Measurements from ENCODE around the gene SYS1. TPM values are rescaled to one million over a fixed set of nuclear protein-coding genes. Genes with fewer than 3 reads are reported as not detected.

SYS1 gene
- polyA plus RNA-seq, 12 donors = 13.7 to 24.6 (median 15.6) TPM; not detected in 1

- DNase-seq = no peak
Observed at GRCh38 chr20:45353746-45354145, 9.2 kb upstream of the SYS1 start.

DNA sequence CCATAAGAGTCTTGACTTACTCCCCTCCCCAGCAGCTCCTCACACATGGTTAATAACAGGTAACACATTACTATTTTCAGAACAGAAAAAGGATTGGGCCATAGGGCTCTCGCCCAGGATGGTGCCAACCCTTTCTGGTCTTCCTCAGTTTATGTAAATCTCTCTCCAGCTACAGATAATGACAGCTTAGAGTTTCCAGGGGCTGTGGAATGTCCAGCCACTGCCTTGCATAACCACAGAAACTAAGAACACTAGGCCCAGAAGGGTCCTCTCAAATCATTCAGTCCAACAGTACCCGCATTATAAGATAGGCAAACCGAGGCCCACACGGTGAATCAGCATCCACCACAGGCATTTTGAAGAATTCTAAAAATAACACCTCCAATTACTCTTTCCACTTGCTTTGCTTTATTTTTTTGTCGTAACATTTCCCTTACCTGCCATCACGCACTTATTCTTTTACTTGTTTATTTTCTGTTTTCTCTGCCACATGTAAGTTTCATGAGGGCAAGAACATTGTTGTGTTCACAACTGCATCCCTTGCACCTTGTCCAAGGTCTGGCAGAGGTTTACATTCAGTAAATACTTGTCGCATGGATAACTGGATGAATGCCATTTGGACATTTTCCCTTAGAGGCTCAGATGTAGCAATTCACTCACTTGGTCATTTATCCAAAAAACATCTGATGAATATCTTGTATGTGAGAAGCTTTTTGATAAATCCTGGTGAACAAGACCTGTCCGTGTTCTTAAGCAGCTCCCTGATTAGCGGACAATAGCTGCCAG is 8.3 kb upstream of the SYS1 start:
- DNase-seq = no peak

- no peak for DNase-seq
Observed at GRCh38 chr20:45355209-45356084, 7.5 kb upstream of the SYS1 start.

GRCh38 chr20:45358282-45359068 is 4.5 kb upstream of the SYS1 start:
- no peak for DNase-seq

- no peak for DNase-seq
Observed at GRCh38 chr20:45359069-45359405, 3.9 kb upstream of the SYS1 start.

GRCh38 chr20:45359406-45360148 is 3.4 kb upstream of the SYS1 start:
- no peak for DNase-seq

DNA sequence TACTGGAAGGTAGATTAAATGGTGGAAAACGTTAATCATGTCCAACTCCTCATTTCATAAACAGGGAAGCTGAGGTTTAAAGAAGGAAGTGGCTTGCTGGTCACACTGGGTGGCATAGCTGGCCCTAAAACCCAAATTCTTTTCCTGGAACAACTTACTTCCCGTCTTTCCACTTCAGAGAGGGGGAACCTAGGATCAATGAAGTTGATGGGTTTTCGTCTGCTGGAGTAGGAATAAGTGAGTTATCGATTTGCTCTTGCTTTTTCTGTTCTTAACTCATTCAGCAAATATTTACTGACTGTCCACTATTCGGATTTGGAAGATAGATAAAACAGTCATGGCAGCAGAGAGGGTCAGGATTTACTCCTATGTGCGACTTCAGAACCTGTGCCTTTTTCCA is 1.2 kb upstream of the SYS1 start:
- DNase-seq = no peak

- no peak for DNase-seq
Observed at GRCh38 chr20:45363611-45364492, 896 bp downstream of the SYS1 start.

- DNase-seq = no peak
Observed at GRCh38 chr20:45365444-45365970, 2.6 kb downstream of the SYS1 start.

- DNase-seq = no peak
Observed at GRCh38 chr20:45366192-45366591, 3.2 kb downstream of the SYS1 start.

GRCh38 chr20:45366631-45367030 is 3.7 kb downstream of the SYS1 start:
- no peak for DNase-seq

DNA sequence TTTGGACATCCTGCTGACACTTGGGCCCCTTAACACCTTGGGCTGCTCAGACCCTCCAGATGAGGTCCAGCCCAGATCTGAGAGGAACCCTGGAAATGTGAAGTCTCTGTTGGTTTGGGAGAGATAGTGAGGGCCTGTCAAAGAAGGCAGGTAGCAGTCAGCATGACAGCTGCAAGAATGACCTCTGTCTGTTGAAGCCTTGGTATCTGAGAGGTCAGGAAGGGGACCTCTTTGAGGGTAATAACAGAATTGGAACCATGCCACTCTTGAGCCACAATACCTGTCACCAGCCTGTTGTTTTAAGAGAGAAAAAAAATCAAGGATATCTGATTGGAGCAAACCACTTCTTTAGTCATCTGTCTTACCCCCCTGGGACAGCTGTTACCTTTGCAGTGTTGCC is 4.2 kb downstream of the SYS1 start:
- no peak for DNase-seq

DNA sequence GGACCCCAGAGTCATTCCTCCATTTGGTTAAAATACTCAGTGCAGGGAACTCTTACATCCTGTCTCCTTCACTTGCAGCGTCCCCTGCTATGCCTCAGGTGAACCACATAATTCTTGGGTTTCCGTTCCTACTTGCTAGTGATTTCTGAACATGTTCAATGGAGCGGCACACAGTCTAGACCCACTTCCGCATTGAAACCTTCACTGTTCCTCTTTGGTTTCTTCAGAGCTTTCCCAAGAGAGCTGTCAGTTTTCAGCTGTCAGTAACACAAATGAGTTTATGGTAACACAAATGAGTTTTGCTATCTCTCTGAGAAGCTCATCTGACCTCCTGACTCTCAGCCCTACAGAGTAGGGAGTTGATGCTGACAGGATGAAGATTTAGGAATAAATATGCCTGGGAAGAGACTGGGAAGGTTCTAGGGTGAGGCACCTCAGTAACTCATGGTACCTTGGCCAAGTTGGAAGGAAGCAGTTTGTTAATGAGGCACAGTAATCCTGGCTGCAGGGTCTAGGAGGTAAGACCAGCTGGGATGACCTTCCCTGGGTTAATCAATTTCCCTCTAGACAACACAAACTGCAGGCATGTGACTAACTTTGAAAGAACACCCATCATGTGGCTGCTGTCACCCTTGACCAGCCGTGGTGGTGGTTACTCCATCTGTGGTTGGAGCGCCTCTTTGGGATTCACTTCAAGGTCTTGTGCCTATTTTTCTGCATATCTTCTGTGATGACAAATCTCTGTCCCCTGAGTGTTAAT is 5.4 kb downstream of the SYS1 start:
- DNase-seq = no peak

DNA sequence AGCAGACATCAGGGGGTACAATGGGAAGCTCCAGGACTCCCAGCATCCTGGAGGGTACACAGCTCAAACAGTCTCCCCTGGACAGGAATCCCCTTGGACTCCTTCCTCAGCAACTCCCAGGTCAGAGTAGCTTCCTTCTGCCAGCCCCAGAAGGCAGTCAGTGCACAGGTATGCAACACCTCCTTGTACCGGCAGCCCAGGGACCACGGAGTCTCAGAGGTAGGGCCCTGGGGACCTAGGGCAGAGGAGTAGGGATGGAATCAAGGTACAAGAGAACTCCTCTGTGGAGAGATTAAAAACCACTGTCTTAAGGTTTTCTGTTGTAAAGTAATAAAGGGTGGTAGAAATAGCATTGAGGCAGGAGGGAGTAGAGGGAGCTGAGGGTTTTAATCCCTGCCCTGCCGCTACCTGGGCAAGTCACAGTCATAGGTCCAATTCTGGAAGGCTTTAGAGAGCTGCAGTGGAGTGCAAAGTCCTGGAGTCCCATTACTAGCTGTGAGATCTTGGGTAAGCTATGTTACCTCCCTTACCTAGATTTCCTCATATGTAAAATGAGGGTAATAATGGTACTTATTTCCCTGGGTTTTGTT is 7.7 kb downstream of the SYS1 start:
- no peak for DNase-seq

DNA sequence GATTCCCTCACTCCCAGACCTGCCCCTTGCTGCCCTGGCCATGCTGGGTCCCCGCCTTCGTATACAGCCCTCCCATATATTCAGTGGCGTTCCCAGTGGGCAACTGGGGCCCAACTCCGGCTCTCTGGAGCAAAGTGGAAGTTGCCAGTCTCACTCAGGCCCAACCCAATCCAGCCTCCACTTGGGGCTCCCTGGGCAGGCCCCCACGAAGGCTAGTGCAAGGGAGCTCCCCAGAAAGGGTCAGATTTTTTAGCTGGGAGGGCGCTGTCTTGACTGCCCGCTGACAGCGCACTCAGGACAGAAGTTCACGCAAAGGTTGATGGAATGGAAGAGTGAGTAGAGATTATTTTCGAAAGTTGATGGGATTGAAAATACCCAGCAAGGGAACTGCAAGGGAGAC is 9.3 kb downstream of the SYS1 start:
- no peak for DNase-seq

DNA sequence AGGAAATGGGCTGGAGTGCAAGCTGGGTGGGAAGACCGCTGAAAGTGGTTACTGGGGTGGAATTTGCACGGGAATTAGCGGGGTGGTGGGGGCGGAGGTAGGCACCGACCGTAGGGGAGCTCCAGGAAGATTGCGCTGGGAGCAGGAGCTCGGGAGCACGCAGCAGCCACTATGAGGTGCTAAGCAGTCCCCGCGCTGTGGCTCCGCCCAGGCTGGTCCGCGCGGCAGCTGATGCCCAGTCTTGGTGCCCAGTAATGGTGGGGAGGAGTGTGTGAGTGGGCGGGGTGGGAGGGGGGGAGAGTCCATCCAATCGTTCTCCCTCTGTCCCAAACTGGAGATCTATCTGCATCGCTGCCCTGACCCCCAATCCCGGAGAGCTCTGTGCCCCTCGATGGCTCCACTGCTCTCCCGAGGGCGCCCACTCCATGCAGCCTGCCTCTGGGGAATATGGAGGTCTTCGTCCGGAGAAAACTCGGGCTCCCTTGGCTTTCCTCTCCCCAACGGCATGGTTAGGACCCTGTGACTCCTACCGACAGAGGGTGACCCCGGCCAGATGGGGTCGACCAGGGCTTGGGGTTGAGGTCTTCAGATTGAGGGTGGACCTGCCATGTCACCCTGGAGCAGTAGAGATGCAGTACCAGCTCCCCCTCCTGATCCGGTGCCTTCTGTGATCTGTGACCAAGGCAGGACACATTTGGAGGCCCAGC is 9.8 kb downstream of the SYS1 start:
- DNase-seq = no peak

GRCh38 chr20:45373353-45374100 is 10.6 kb downstream of the SYS1 start:
- DNase-seq = peak; percentile 71

- no peak for DNase-seq
Observed at GRCh38 chr20:45374101-45374467, 11.1 kb downstream of the SYS1 start.

Measured in muscle of arm (tissue), 12 donors.